Skin epidermis (tissue), 12 donors: Measurements from ENCODE around the gene KCNQ1.

Experiments
- H3K27ac ChIP-seq, 21 experiments: fragments of 200-600 bp; sonication (generic) in 11 of 21; one replicate each; pipeline ENCODE4 v1.5.0; 2020; ENCODE audit warnings: mild to moderate bottlenecking in 3 of 21, inconsistent platforms in 2 of 21, moderate library complexity in 2 of 21
- H3K4me3 ChIP-seq, 7 experiments: fragments of 200-600 bp; sonication (generic) in 2 of 7; one replicate each; pipeline ENCODE4 v1.5.0; 2020; ENCODE audit warnings: inconsistent platforms in 2 of 7, mild to moderate bottlenecking in 2 of 7, moderate library complexity in 1 of 7

KCNQ1 gene

DNA sequence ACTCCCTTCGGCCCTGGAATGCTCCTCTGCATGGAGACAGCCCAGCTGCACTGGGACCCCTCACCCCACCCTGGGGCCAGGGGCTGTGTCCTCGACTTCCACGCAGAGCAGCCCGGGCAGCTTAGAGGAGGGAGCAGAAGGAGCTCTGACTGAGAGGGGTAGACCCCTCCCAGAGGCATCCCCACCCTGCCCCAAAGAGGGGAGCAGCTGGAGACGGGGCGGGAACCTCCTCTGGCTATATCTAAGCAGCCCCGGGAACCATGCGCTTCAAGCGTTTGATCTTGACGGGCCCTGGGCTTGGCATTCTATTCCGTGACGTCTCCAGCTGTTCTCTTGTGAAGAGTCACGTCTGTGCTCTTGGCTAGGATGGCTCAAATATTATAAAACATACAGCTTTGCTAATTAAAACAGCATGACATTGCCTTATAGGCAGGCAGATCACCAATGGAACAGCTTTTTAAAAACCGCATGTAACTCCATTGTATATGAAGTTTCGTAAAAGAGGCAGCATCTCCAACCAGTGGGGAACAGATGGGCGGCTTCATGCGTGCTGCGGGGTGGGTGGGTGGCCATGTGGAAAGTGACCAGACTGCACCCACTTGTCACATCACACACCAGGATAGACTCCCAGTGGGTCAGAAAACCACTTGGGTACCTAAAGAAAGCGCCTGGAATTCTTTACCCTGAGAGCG lies 7.7 kb downstream of the KCNQ1 start:
- H3K4me3 ChIP-seq: no peak overlapping the region
- no peak overlapping the region for H3K27ac ChIP-seq

GRCh38 chr11:2453436-2453835 lies 8.6 kb downstream of the KCNQ1 start:
- no peak overlapping the region for H3K27ac ChIP-seq
- no peak overlapping the region for H3K4me3 ChIP-seq

DNA sequence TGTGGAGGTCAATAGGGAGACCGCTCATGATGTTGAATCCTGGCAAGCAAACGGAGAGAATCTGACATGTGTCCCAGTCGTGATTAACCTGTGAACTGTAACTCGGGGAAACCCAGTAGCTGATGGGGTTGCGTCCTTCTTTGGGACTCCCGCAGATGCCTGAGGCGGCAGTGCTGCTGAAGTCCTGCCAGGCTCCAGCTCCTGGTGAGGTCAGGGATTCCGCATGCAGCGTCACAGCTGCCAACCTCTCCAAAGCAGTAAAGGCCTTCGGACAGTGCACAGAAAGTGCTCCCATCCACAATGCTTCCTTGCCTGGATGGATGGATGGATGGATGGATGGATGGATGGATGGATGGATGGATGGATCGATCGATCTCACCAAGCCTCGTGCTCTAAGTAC lies 13.5 kb downstream of the KCNQ1 start:
- H3K4me3 ChIP-seq: no peak overlapping the region
- H3K27ac ChIP-seq: no peak overlapping the region

- H3K27ac ChIP-seq: no peak overlapping the region
These were observed 14.4 kb downstream of the KCNQ1 start for GRCh38 chr11:2459016-2459725.

GRCh38 chr11:2459796-2460531 lies 15.2 kb downstream of the KCNQ1 start:
- no peak overlapping the region for H3K4me3 ChIP-seq
- H3K27ac ChIP-seq: peak overlapping the region in 1 of 21 experiments; percentile 46

More at GRCh38 chr11:2459016-2459725, 14.4 kb downstream of the KCNQ1 start:
- H3K4me3 ChIP-seq: no peak overlapping the region

DNA sequence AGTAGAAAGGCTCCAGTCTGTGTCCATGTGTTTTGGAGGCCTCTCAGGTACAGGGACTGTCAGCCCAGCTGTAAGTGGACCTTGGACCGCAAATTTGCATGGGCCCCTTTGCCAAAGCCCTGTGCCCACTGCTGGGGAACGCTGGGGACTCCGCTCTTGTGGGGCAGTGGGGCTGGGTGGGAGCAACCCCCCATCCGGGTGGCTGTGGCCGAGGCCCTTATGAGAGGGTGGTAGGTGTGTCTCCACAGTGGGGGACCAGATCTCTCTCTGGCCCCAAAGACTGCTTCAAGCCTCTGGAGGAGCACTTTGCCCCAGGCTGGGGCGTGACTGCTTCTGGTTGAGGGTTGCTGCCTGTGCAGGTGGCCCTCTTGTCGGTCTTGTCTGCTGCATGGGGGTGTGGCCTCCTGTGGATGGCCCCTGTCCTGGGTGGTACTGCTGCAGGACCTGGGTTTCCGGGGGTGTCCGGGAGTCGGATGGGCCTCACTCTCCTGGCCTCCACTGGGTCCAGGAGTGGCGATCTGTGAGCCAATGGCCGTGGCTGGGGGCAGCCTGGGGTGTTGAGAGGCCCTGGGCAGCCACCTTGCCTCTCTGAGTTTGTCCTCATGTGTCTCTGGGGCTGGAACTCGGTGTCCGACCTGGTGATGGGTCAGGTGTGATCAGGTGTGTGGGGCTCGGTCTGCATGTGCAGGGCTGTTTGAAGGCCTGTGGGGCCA lies 15.9 kb downstream of the KCNQ1 start:
- H3K27ac ChIP-seq: peak overlapping the region in 1 of 21 experiments; percentile 46

DNA sequence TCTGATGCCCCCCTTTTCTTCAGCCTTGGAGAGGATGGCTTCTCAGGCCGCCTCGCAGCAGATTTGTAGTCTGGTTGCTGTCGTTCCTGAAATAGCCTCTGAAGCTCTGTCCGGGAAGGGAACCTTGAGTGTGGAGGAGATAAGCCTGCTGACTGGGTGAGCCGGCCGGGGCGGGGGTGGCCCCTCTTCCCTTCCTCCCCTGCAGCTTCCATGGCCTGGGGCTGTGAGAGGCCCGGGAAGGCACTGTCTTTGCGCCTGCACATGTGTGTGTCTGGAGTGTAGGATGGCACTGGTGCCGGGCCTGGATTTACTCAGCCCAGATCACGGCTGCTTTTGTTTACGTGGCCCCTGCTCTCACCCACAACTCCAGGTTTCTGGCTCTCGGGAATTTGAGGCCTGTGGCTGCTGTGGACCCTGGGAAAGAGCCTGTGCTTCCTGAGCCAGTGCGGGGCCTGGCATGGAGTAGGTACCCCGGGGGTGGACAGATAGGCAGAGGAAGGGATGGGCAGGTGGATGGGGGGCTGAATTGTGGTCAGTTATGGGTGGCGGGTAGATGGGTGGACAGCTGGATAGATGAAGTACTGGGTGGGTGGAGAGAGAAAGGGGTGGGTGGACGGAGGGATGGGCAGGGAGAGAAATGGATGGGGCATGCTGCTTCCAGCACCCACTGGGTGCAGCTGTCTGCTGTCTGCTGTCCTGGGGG lies 16.6 kb downstream of the KCNQ1 start:
- Histone ChIP-seq H3K4me3 (no peak overlapping the region), H3K27ac (no peak overlapping the region)

More for the DNA sequence above, 15.9 kb downstream of the KCNQ1 start:
- no peak overlapping the region for H3K4me3 ChIP-seq

- no peak overlapping the region for H3K4me3 ChIP-seq
- H3K27ac ChIP-seq: no peak overlapping the region
These were observed 17.2 kb downstream of the KCNQ1 start for GRCh38 chr11:2461956-2462542.

GRCh38 chr11:2462543-2462985 lies 17.8 kb downstream of the KCNQ1 start:
- H3K4me3 ChIP-seq: no peak overlapping the region

GRCh38 chr11:2462986-2463765 lies 18.4 kb downstream of the KCNQ1 start:
- Histone ChIP-seq H3K4me3 (no peak overlapping the region), H3K27ac (peak overlapping the region in 1 of 21 experiments; percentile 24)

More at GRCh38 chr11:2462543-2462985, 17.8 kb downstream of the KCNQ1 start:
- H3K27ac ChIP-seq: peak overlapping the region in 1 of 21 experiments; percentile 24

DNA sequence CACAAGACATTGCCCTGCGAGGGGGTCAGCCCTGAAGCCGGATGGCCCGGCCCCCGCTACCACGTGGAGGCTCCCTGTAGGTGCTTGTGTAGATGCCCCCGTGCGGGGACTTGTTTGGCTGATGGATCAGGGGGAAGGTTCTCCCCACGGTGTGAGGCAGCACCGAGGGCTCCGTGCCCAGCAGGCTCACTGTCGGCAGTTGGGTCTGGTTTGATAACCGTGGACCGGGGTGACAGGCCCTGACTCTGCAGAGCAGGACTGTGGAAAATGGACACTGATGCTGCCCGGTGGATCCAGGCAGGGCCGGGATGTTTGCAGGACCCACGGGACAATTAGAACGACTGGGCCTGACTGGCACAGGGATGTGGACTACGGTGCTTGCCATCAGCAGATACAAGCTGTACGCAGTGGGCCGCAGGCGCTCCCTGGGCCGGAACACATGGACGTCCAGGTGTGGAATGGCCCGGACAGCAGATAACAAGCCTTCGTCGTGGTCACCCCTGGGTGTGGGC lies 19.0 kb downstream of the KCNQ1 start:
- Histone ChIP-seq H3K27ac (no peak overlapping the region), H3K4me3 (no peak overlapping the region)

DNA sequence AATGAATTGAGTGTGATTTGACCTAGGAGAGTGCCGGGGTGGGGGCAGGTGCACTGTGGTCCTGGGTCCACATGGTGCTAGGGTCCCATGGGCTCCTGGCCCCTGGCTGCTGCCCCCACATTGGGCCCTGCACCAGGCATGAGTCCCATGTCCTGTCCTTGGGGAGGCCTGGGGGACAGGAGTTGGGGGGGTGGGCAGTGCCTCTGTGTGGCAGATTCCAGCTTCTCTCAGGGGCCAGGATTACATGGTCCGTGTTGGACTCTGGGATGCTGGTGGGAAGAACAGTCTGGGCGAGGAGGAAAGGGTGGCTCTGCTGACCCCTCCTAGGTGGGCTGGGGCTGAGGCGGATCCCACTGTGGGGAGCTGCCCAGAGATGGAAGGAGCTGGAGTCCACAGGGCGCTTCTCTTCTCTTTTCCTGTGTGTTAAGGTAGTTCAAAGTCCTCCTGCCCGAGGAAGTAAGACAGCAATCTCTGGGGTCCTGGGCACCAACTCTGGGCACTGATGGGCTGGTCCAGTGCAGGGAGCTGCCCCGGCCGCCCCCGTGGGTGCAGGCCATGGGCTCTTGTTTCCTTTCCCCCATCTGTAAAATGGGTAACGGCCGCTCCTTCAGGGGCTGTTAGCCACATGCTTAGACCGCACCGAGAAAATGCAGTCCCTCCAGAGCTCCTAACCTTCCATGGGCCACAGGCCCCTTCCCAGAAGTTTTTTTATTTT lies 19.8 kb downstream of the KCNQ1 start:
- no peak overlapping the region for H3K27ac ChIP-seq

DNA sequence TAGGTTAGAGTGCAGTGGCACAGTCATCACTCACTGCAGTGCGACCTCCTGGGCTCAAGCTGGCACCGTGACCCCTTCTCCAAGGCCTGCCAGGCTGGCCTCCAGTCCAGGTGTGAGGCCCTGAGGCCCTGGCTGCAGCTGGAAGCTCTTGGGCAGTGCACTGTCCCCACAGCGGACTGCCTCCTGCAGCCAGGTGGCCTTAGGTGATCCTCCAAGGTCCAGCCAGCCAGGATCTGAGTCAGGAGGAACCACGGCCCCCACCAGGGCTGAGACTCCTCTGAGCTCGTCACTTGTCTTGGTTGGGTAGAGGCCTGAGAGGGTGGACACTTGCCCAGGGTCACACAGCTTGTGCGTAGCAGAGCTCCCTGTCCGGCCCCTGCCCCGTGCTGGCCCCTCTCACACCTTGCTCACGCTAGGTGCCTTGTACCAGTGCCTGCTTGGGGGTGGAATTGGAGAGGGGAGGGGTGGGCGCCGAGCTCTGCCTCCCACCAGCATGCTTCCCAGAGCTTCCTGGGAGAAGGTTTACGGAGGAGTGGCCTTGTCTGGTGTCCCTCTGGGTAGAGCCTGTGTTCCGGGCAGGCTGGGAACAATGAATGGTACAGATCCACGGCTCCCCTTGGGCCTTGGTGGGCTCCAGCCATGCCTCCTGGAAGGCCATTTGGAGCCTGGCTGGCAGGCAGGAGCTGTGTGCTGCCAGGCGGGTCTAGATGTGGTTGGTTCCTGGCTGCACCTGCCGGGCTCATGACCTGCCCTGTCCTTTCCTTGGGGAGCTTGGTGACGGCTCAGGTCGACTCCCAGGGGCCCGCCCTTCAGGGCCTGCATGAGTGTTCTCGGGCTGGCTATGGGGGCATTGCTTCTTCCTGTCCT lies 20.6 kb downstream of the KCNQ1 start:
- Histone ChIP-seq H3K4me3 (no peak overlapping the region), H3K27ac (no peak overlapping the region)

More for the DNA sequence above, 19.8 kb downstream of the KCNQ1 start:
- H3K4me3 ChIP-seq: no peak overlapping the region

GRCh38 chr11:2466069-2466801 lies 21.4 kb downstream of the KCNQ1 start:
- peak overlapping the region in 2 of 21 experiments; percentile 29 to 44 for H3K27ac ChIP-seq
- H3K4me3 ChIP-seq: no peak overlapping the region

GRCh38 chr11:2466869-2467694 lies 22.3 kb downstream of the KCNQ1 start:
- Histone ChIP-seq H3K4me3 (no peak overlapping the region), H3K27ac (peak overlapping the region in 5 of 21 experiments; percentile 35 to 69 (median 44))
